B cell (primary cell): ENCODE measurements around the gene BZW1. TPM values are rescaled to one million over a fixed set of nuclear protein-coding genes. Genes with fewer than 3 reads are reported as not detected.

Source experiments
- ATAC-seq: fragments of 200-7000 bp; cut with Tn5 transposase; one replicate; pipeline ENCODE4 v1.10.0; 2021; ENCODE audit warnings: low read depth, mild to moderate bottlenecking, moderate number of reproducible peaks, moderate library complexity
- CTCF ChIA-PET: fragments of 350-600 bp; sonication (Branson Sonifier 250); formaldehyde crosslinking; loops from one replicate; lab custom pipeline; 2021; ENCODE audit warnings: antibody characterized with exemption, inconsistent platforms; lab: Charles Lee
- POLR2A ChIA-PET: fragments of 350-600 bp; sonication (Branson Sonifier 250); formaldehyde crosslinking; loops from one replicate; lab custom pipeline; 2021; ENCODE audit warnings: antibody characterized with exemption; lab: Charles Lee
- DNase-seq: peaks from one replicate; pipeline ENCODE4 v3.0.0; 2013
- H2AFZ ChIP-seq: 2 replicates; pipeline ENCODE4 v1.6.1; 2012; ENCODE audit warnings: mild to moderate bottlenecking, low read depth, low read length; ENCODE audit not compliant: insufficient read depth, poor library complexity, severe bottlenecking
- H3K27ac ChIP-seq, 2 donors: 1 replicate in 1 of 2; 2 replicates in 1 of 2; pipeline ENCODE4 v1.5.1; 2012 to 2013; ENCODE audit warnings: low read length in 2 of 2, mild to moderate bottlenecking in 2 of 2, moderate library complexity in 1 of 2
- H3K27me3 ChIP-seq, 4 experiments: fragments of 200-600 bp in 1 of 4; sonication (generic) in 1 of 4; replicated peaks in 1 of 4; 1 replicate in 2 of 4; 2 replicates in 2 of 4; pipeline versions ENCODE4 v1.6.1 to v1.7.0; 2013 to 2016; ENCODE audit warnings: low read length in 3 of 4, mild to moderate bottlenecking in 2 of 4, mixed read lengths in 1 of 4, moderate library complexity in 1 of 4; ENCODE audit not compliant: insufficient read depth in 4 of 4, control insufficient read depth in 3 of 4; ENCODE audit errors: control extremely low read depth in 1 of 4
- H3K36me3 ChIP-seq, 2 experiments: replicated peaks in 1 of 2; 1 replicate in 1 of 2; 2 replicates in 1 of 2; pipeline versions ENCODE4 v1.6.1 to v1.7.1; 2013; ENCODE audit warnings: low read length in 1 of 2; ENCODE audit not compliant: insufficient read depth in 2 of 2, control insufficient read depth in 1 of 2; ENCODE audit errors: control extremely low read depth in 1 of 2, extremely low read depth in 1 of 2
- H3K4me1 ChIP-seq, 2 donors: fragments of 200-600 bp in 1 of 2; sonication (generic) in 1 of 2; 1 replicate in 1 of 2; 2 replicates in 1 of 2; pipeline versions ENCODE4 v1.5.1 to v1.6.1; 2013 to 2017; ENCODE audit warnings: low read length in 2 of 2; ENCODE audit not compliant: control insufficient read depth in 2 of 2, insufficient read depth in 2 of 2
- H3K4me2 ChIP-seq: replicated peaks from 2 replicates; pipeline ENCODE3; 2012; ENCODE audit warnings: mild to moderate bottlenecking, low read depth, low read length; ENCODE audit not compliant: poor library complexity, severe bottlenecking
- H3K4me3 ChIP-seq, 5 experiments: fragments of 200-600 bp in 1 of 5; sonication (generic) in 1 of 5; 1 replicate in 3 of 5; 2 replicates in 2 of 5; pipeline versions ENCODE4 v1.5.1 to v1.7.0; 2011 to 2016; ENCODE audit warnings: low read length in 4 of 5, mild to moderate bottlenecking in 4 of 5, low read depth in 2 of 5, control low read depth in 1 of 5, moderate library complexity in 1 of 5; ENCODE audit not compliant: insufficient read depth in 1 of 5; ENCODE audit errors: control extremely low read depth in 1 of 5, extremely low read depth in 1 of 5
- H3K79me2 ChIP-seq: fragments of 200-600 bp; sonication (generic); one replicate; pipeline ENCODE4 v1.6.0; 2016; ENCODE audit warnings: low read length; ENCODE audit not compliant: control insufficient read depth, insufficient read depth
- H3K9ac ChIP-seq: fragments of 200-600 bp; sonication (generic); 2 replicates; pipeline ENCODE4 v1.6.1; 2017; ENCODE audit warnings: mild to moderate bottlenecking, low read length, moderate library complexity
- H3K9me3 ChIP-seq, 3 donors: one replicate each; pipeline versions ENCODE4 v1.6.1 to v1.7.1; 2013; ENCODE audit warnings: low read length in 2 of 3; ENCODE audit not compliant: control insufficient read depth in 2 of 3, insufficient read depth in 1 of 3; ENCODE audit errors: control extremely low read depth in 1 of 3
- H4K20me1 ChIP-seq: 2 replicates; pipeline ENCODE4 v1.6.0; 2012; ENCODE audit warnings: mild to moderate bottlenecking, low read length; ENCODE audit not compliant: insufficient read depth, control insufficient read depth, poor library complexity, severe bottlenecking
- H3K27ac Mint-ChIP-seq: one replicate; pipeline ENCODE4 v1.8.0; 2021; ENCODE audit warnings: mixed read lengths
- H3K27me3 Mint-ChIP-seq: one replicate; pipeline ENCODE4 v1.8.0; 2021; ENCODE audit warnings: mixed read lengths
- H3K4me1 Mint-ChIP-seq: one replicate; pipeline ENCODE4 v1.8.0; 2021; ENCODE audit warnings: mixed read lengths
- H3K4me3 Mint-ChIP-seq: one replicate; pipeline ENCODE4 v1.8.0; 2021; ENCODE audit warnings: mixed read lengths
- H3K9me3 Mint-ChIP-seq: one replicate; pipeline ENCODE4 v1.8.0; 2022; ENCODE audit warnings: mixed read lengths; ENCODE audit not compliant: insufficient read depth
- EZH2 ChIP-seq: IDR thresholded peaks from 2 replicates; pipeline ENCODE4 v1.6.1; 2012; ENCODE audit warnings: borderline replicate concordance, low read depth, mild to moderate bottlenecking, moderate library complexity, low read length; ENCODE audit not compliant: insufficient read depth, poor library complexity, severe bottlenecking
- WGBS: methylation state at CpG from one replicate; pipeline ENCODE4 v1.1.5; 2013; ENCODE audit warnings: missing lambda C conversion rate; ENCODE audit not compliant: insufficient coverage; 5-methylcytosine and 5-hydroxymethylcytosine counted together
- intact Hi-C: fragments of 100-400 bp; cut with micrococcal nuclease; formaldehyde crosslinking; loops from one replicate; pipeline ENCODE4 v1.10.0; 2022
- polyA plus RNA-seq: library from polyadenylated mRNA; depleted of rRNA; stranded (reverse); fragments of >200 nt; gene quantifications from 2 replicates; pipeline ENCODE4 v1.2.3, GENCODE V29; 2012
- total RNA-seq, 2 donors: library from RNA; stranded (reverse); fragments of 120-200 nt in 1 of 2; gene quantifications; 1 replicate in 1 of 2; 2 replicates in 1 of 2; pipeline versions ENCODE4 v1.2.3 to v1.2.4, GENCODE V29; 2013 to 2022
- TF ChIP-seq, protein P1 (sequence below): fragments of 200-600 bp; IDR thresholded peaks from one replicate; pipeline ENCODE4 v1.8.0; 2022; ENCODE audit warnings: antibody characterized with exemption, mild to moderate bottlenecking

Gene BZW1
- total and polyA plus RNA-seq, 2 donors (not counting 1 experiment from before 2014, with no cell fraction given): 53.8 to 109 TPM

DNA sequence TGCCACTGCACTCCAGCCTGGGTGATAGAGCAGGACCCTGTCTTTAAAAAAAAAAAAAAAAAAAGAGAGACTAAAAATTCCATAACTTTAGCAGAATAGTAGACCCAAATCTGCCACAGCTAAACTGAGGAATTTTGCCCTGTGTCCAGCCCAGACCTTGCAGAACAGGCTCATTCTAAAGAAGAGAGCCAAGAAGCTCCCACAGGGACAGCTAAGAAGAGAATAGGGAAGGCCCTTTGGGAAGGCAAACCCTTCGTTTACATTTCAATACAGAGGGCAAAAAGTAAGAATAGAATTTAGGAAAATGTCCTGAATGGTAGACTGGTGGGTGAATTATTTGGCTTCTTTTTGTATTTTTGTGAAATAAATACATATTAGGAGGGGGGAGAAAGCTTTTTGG is 21.5 kb upstream of the BZW1 start:
- peaks cover 28% of the 10 kb centered on the region for H3K27me3 Mint-ChIP-seq
- no peaks in the 10 kb centered on the region for H3K9me3 Mint-ChIP-seq
- no peaks in the 10 kb centered on the region for H3K36me3 ChIP-seq
- no peak overlapping the region for H2AFZ ChIP-seq
- intact Hi-C loops: no loop called here
- CTCF ChIA-PET: no interaction called here
- H3K27me3 ChIP-seq: peaks cover 0 to 4% (median 0%) of the 10 kb centered on the region in 4 experiments
- H3K4me1 ChIP-seq: no peaks in the 10 kb centered on the region
- no peak overlapping the region for H3K4me3 ChIP-seq
- DNase-seq (no peak), ATAC-seq (no peak)
- H3K4me3 Mint-ChIP-seq: no peak overlapping the region
- H3K9me3 ChIP-seq: no peaks in the 10 kb centered on the region
- no peak overlapping the region for H3K9ac ChIP-seq
- H3K27ac ChIP-seq: no peak overlapping the region
- no peak overlapping the region for H3K27ac Mint-ChIP-seq
- no peaks in the 10 kb centered on the region for H3K4me1 Mint-ChIP-seq
- TF ChIP-seq, protein P1, sequence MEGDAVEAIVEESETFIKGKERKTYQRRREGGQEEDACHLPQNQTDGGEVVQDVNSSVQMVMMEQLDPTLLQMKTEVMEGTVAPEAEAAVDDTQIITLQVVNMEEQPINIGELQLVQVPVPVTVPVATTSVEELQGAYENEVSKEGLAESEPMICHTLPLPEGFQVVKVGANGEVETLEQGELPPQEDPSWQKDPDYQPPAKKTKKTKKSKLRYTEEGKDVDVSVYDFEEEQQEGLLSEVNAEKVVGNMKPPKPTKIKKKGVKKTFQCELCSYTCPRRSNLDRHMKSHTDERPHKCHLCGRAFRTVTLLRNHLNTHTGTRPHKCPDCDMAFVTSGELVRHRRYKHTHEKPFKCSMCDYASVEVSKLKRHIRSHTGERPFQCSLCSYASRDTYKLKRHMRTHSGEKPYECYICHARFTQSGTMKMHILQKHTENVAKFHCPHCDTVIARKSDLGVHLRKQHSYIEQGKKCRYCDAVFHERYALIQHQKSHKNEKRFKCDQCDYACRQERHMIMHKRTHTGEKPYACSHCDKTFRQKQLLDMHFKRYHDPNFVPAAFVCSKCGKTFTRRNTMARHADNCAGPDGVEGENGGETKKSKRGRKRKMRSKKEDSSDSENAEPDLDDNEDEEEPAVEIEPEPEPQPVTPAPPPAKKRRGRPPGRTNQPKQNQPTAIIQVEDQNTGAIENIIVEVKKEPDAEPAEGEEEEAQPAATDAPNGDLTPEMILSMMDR: no peak
- no peak for TF ChIP-seq EZH2
- POLR2A ChIA-PET: no interaction called here
- no CpG with 5 or more reads among the region's 1 CpG for WGBS
- H3K79me2 ChIP-seq: no peaks in the 10 kb centered on the region
- no peaks in the 10 kb centered on the region for H4K20me1 ChIP-seq
- H3K4me2 ChIP-seq: no peak overlapping the region

DNA sequence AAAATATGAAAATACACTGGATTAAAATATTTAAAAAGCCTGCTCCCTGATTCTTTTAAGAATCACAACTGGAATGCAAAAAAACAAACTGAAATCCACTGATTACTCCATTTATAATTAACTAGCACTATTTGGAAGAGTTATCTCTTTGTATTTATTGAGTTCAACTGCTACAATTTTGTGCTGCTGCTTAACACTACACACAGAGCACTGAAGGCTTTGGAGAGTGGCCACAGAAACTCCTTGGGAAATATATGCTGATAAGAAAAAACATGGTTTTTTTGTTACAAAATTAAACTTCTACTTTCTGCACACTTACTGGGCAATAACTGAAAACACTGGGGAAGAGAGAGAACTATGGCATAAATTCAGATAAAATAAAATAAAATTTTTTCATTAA is 19.8 kb upstream of the BZW1 start:
- POLR2A ChIA-PET: no interaction called here
- CTCF ChIA-PET: no interaction called here
- no peaks in the 10 kb centered on the region for H3K4me1 ChIP-seq
- intact Hi-C loops: no loop called here
- no peaks in the 10 kb centered on the region for H3K79me2 ChIP-seq
- H2AFZ ChIP-seq: no peak overlapping the region
- H3K4me3 ChIP-seq: no peak overlapping the region
- no peak overlapping the region for H3K4me3 Mint-ChIP-seq
- H3K9ac ChIP-seq: no peak overlapping the region
- H3K9me3 Mint-ChIP-seq: no peaks in the 10 kb centered on the region
- no peak overlapping the region for H3K27ac ChIP-seq
- no peaks in the 10 kb centered on the region for H3K36me3 ChIP-seq
- DNase-seq: no peak
- ATAC-seq: no peak
- no peaks in the 10 kb centered on the region for H3K27me3 ChIP-seq
- H3K4me1 Mint-ChIP-seq: no peaks in the 10 kb centered on the region
- peaks cover 28% of the 10 kb centered on the region for H3K27me3 Mint-ChIP-seq
- no peaks in the 10 kb centered on the region for H4K20me1 ChIP-seq
- H3K9me3 ChIP-seq: no peaks in the 10 kb centered on the region
- TF ChIP-seq, protein P1: no peak
- no peak for TF ChIP-seq EZH2
- H3K4me2 ChIP-seq: no peak overlapping the region
- no peak overlapping the region for H3K27ac Mint-ChIP-seq
